ENCODE results near the gene TUSC2.
A peak's percentile ranks its signal among the peaks of the same experiment; 100 is the strongest.
"Not testable (repeated sequence)": the region's sequence is repeated elsewhere in the genome, so short reads cannot be mapped to it uniquely, and the experiment has no call there.

The TUSC2 gene

GRCh38 chr3:50316657-50317242 lies 11.3 kb downstream of the TUSC2 start:
- no peak for DNase-seq

- no peak for DNase-seq
Observed at GRCh38 chr3:50314816-50315215, 13.2 kb downstream of the TUSC2 start.

- DNase-seq, result no peak
Observed at GRCh38 chr3:50314342-50314741, 13.7 kb downstream of the TUSC2 start.

- not testable (repeated sequence) for DNase-seq
Observed at GRCh38 chr3:50312041-50312440, 16.0 kb downstream of the TUSC2 start.

GRCh38 chr3:50304601-50305000 lies 23.4 kb downstream of the TUSC2 start:
- DNase-seq, result no peak

- DNase-seq, result no peak
Observed at GRCh38 chr3:50303013-50303815, 24.8 kb downstream of the TUSC2 start, which contains the start of gene HYAL1. TSS of gene HYAL1 (minus strand) at chr3:50303574. CDS start at chr3:50302956, 618 bp downstream.

- DNase-seq, result no peak
Observed at GRCh38 chr3:50302095-50303012, 25.7 kb downstream of the TUSC2 start.

DNA sequence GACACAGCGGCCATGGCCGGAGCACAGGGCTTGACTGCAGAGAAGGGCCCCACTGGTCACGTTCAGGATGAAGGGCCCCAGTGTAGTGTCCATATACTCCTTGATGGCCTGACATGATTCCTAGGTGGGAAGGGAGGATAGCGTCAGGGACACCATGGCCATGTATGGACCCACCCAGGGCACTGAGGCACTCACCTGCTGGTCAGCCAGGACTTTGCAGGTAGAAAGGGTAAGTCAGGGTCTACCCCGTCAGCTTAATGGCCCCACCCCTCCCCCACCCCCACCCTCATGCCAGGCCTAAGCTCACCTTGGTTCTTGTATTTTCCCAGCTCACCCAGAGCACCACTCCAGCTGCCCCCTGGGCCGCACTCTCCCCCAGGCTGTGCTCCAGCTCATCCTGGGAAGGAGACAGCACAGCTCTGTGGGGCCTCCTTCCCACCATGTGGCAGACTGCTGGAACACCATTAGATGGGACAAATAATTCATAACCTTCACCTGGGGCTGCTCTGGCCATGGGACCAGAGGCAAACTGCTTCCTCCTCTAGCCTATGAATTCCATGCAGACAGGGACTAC lies 27.3 kb downstream of the TUSC2 start:
- no peak for DNase-seq

GRCh38 chr3:50299929-50300680 lies 27.9 kb downstream of the TUSC2 start:
- DNase-seq, result peak; percentile 32 to 76

GRCh38 chr3:50299638-50299928 lies 28.4 kb downstream of the TUSC2 start:
- DNase-seq, result no peak

- DNase-seq, result peak; percentile 95 to 99
Observed at GRCh38 chr3:50298836-50299637, 29.0 kb downstream of the TUSC2 start, which contains the start of the genes HYAL3 and NAA80. TSS of gene HYAL3 (minus strand) at chr3:50299405. CDS start at chr3:50295602, 3,803 bp downstream. TSS of gene NAA80 (minus strand) at chr3:50299405. CDS start at chr3:50297463, 1,942 bp downstream.

DNA sequence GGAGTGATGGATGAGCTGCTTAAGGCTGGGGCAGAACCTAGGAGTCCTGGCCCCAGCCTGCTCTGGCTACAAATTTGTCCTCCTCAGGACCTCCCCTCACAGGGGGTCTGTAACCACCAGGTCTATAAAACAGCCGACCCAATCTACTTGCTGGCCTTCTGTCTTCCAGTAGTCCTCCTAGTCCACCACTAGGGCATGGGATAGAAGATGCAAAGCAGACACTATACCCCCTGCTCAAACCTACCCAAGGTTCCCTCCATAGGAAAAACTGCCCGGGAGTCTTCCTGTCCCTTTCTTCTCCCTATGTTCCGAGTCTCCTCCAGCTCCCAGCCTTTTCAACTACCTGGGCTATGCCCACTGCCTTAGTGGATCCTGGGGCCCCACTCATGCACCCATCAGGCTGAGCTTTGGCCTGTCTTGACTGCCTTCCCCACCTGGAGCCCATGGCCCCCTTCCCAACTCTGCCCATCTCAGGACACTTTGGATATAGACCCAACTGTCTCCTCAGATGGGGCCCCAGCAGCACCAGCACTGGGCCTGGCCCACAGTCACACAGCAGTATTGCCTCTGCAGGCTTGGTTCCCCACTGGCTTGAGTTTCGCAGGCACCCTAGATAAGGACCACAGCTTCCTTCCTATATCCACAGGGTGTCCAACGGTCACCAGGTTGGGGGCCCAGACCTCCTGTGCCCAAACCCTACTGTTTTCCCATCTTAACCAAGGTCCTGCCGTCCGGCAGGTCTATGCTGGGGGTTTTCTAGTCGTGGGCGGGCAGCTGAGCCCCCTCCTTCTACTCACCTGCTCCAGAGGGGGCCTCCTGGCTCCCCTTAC lies 29.9 kb downstream of the TUSC2 start:
- DNase-seq, result no peak

DNA sequence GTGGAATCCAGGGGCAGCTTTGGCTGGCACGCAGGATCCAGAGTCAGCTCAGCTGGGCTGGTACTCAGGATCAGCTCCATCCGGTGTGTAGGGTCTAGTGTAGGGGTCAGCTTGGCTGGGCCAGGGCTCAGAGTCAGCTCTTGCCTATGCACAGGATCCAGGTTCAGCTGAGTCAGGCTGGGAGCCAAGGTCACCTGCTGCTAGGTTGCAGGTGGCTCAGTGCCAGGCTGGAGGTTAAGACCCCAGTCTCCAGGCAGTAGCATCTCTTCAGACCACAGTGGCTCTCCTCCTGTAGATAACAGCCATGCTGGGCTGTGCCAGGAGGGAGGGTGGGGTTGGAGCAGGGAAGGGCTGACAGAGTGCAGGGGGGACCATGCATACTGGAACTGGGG lies 30.6 kb downstream of the TUSC2 start:
- DNase-seq, result no peak

GRCh38 chr3:50296721-50297383 lies 31.2 kb downstream of the TUSC2 start:
- no peak for DNase-seq

GRCh38 chr3:50295553-50296431 lies 32.2 kb downstream of the TUSC2 start:
- no peak for DNase-seq

- no peak for DNase-seq
Observed at GRCh38 chr3:50294492-50295403, 33.3 kb downstream of the TUSC2 start.

GRCh38 chr3:50294089-50294488 lies 33.9 kb downstream of the TUSC2 start:
- no peak for DNase-seq
